Rectal smooth muscle tissue (tissue), 1 donor: ENCODE results near the gene BLOC1S6.

Experiments
- H3K27ac ChIP-seq: one replicate; pipeline ENCODE4 v1.7.0; 2013; ENCODE audit warnings: low read depth, low read length, inconsistent platforms
- H3K27me3 ChIP-seq: one replicate; pipeline ENCODE4 v1.7.0; 2013; ENCODE audit warnings: low read length; ENCODE audit not compliant: control insufficient read depth, insufficient read depth
- H3K36me3 ChIP-seq: one replicate; pipeline ENCODE4 v1.7.0; 2013; ENCODE audit warnings: low read length; ENCODE audit not compliant: control insufficient read depth, insufficient read depth
- H3K4me1 ChIP-seq: one replicate; pipeline ENCODE4 v1.7.0; 2013; ENCODE audit warnings: low read length; ENCODE audit not compliant: control insufficient read depth, insufficient read depth
- H3K4me3 ChIP-seq: one replicate; pipeline ENCODE4 v1.7.0; 2013; ENCODE audit warnings: low read length
- H3K9ac ChIP-seq: one replicate; pipeline ENCODE4 v1.7.0; 2013; ENCODE audit warnings: low read length

Gene BLOC1S6

DNA sequence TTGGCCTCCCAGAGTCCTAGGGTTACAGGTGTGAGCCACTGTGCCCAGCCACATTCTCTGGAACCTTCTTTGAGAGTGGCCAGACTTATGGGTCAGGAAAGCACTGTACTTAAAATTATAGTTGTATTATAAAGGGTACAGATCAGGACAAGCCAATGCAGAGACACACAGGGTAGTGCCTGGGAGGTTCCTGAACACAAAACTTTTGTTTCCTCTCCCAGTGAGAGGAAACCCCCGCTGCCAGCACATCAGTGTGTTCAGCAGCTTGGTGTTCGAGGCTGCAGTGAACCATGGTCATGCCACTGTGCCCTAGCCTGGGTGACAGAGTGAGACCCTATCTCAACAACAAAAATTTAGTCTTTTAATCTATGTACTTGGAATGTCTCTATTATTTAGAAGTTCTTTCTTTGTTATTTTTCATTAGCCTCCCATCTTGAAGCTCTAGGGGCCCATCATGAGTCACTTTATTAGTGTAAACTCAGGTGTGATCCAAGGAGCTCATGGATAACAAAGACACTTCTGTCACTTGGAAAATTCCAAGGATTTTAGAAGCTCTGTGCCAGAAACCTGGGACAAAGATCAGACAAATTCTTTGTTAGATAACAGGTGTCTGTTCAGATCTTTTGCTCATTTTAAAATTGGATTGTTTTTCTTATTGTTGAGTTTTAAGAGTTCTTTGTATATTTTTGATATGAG lies 7.8 kb downstream of the BLOC1S6 start:
- Histone ChIP-seq H3K4me1 (no peaks in the 10 kb centered on the region), H3K36me3 (peaks cover 3% of the 10 kb centered on the region), H3K4me3 (no peak overlapping the region), H3K27me3 (no peaks in the 10 kb centered on the region), H3K27ac (no peak overlapping the region), H3K9ac (no peak overlapping the region)

DNA sequence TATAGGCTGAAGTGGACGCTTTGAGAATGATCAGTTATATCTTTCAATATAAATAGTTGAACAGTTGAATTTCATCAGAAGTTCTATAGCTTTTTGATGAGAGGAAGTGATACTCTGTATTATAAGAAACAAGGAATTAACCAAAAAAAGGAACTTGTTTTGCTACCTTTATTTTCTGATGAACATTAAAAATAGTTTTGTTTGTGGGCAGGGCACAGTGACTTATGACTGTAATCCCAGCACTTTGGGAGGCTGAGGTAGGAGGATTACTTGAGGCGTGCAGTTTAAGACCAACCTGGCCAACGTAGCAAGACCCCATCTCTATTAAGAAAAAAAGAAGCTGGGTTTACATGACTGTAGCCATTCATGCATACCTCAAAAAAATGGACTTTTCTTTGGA lies 16.7 kb downstream of the BLOC1S6 start:
- no peak overlapping the region for H3K27ac ChIP-seq

DNA sequence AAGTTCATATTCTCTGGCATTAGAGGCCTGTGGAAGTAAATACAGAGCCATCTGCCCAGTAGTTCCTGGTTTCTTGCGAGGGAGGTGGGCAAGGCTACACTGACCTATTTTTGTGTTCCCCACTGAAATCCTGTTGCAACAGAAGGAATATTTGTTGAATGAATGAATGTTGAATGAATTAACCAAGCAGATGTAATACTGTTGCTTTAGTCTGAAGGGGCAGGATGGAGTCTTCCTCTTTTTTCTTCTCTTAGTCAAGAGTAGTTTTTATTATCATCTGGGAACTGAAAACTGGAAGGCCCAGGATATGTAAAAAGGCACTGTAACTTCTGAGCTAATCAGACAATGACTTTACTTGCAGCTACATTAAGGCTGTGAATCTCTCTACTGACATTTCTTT lies 17.1 kb downstream of the BLOC1S6 start:
- Histone ChIP-seq H3K4me3 (no peak overlapping the region), H3K27me3 (no peaks in the 10 kb centered on the region), H3K27ac (no peak overlapping the region), H3K36me3 (peaks cover 9% of the 10 kb centered on the region), H3K4me1 (no peaks in the 10 kb centered on the region), H3K9ac (no peak overlapping the region)

More for the DNA sequence above, 16.7 kb downstream of the BLOC1S6 start:
- H3K4me3 ChIP-seq, result no peak overlapping the region
- no peaks in the 10 kb centered on the region for H3K27me3 ChIP-seq
- no peak overlapping the region for H3K9ac ChIP-seq
- H3K36me3 ChIP-seq, result peaks cover 9% of the 10 kb centered on the region
- no peaks in the 10 kb centered on the region for H3K4me1 ChIP-seq

DNA sequence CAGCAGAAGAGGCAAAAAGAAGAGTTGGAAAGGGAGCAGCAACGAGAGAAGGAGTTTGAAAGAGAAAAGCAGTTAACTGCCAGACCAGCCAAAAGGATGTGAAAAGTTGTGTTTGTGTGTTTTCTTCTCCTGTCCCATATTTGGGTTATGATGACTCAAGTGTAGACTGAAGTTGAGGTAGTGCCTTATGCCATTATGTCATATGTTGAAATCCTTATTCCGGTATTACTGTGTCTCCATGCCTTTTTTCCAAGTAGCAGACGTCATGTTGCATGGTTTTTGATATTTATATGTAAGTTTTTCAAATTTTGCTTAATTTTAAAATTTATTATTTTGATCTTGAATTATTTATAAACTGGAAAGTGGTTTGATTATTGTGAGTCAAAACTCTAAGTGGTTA lies 19.2 kb downstream of the BLOC1S6 start:
- Histone ChIP-seq H3K4me3 (no peak overlapping the region), H3K36me3 (peaks cover 9% of the 10 kb centered on the region), H3K4me1 (no peaks in the 10 kb centered on the region), H3K27ac (no peak overlapping the region), H3K9ac (no peak overlapping the region), H3K27me3 (no peaks in the 10 kb centered on the region)

- Histone ChIP-seq H3K36me3 (peaks cover 9% of the 10 kb centered on the region), H3K4me3 (no peak overlapping the region), H3K27me3 (no peaks in the 10 kb centered on the region), H3K9ac (no peak overlapping the region), H3K4me1 (no peaks in the 10 kb centered on the region), H3K27ac (no peak overlapping the region)
Observed at GRCh38 chr15:45606841-45607240, 19.7 kb downstream of the BLOC1S6 start.

DNA sequence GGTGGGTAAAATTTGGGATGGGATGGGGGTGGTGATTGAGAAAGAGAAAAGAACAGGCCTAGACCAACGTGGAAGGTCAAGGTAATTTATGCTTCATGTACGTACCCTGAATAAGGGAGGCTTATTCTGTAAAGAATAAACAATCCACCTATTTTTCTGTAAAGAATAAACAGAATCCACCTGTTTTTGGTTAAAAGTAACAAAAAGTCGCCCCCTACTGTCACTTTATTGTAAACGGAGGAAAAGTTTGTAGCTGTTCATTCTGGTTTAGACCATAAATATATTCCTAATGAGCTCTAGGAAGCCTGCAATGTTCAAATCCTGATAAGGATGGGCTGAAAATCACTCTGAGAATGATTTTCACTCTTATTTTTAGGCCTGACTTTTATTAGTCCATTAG lies 24.1 kb downstream of the BLOC1S6 start:
- Histone ChIP-seq H3K4me1 (no peaks in the 10 kb centered on the region), H3K9ac (no peak overlapping the region), H3K27ac (no peak overlapping the region), H3K27me3 (no peaks in the 10 kb centered on the region), H3K36me3 (peaks cover 7% of the 10 kb centered on the region), H3K4me3 (no peak overlapping the region)

DNA sequence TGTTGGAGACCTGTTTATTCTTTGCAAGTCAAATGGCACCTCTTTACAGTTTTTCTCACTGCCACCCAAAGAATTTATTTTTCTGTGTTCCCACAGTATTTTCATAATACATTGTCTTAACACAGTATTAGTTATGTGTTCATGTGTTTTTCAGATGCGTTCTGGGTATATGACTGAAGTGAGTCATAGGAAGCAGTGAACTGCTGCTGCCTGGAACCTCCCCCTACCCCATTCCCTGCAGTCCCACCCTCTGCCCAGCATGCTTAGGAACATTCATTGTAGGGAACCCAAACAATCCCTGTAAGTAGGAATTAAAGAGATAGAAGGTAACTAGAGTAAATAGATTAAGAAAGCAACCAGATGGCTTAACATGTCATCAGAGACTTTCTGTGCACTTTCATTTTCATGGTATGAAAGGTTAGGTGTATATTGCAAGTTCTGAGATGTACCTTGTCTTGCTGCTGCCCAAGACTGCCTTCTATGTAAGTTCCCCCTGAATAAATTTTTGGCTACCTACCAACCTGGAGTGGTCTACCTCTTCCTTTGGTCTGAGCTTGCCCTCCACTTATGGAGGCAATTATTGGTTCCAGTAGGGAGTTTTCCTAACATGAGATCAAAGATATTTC lies 25.7 kb downstream of the BLOC1S6 start:
- Histone ChIP-seq H3K27me3 (no peaks in the 10 kb centered on the region), H3K36me3 (peaks cover 2% of the 10 kb centered on the region), H3K9ac (no peak overlapping the region), H3K27ac (no peak overlapping the region), H3K4me3 (no peak overlapping the region), H3K4me1 (no peaks in the 10 kb centered on the region)

DNA sequence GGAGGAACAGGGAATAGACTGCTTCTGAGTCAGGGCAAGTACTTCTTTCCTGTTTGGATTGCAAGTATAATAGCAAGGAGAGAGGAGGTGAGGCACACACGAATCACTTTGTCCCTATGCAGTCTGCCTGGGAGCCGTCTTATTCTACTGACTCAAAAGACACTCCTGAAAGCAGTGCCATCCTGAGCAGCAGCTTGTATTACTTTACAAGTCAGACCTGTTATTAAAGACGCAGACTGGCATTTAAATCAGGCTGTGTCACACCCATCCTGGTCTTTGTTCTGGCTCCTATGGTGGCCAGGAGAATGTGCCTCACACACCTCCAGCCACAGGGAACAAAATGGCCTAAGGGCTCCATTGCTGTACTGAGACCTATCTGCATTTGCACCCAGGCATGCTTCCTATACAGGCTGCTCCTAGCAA lies 29.7 kb downstream of the BLOC1S6 start:
- H3K36me3 ChIP-seq, result no peaks in the 10 kb centered on the region
- no peaks in the 10 kb centered on the region for H3K4me1 ChIP-seq
- no peak overlapping the region for H3K27ac ChIP-seq
- H3K27me3 ChIP-seq, result no peaks in the 10 kb centered on the region
- H3K9ac ChIP-seq, result no peak overlapping the region
- H3K4me3 ChIP-seq, result no peak overlapping the region

- H3K27ac ChIP-seq, result no peak overlapping the region
- no peak overlapping the region for H3K4me3 ChIP-seq
- no peaks in the 10 kb centered on the region for H3K27me3 ChIP-seq
- no peak overlapping the region for H3K9ac ChIP-seq
- no peaks in the 10 kb centered on the region for H3K36me3 ChIP-seq
- no peaks in the 10 kb centered on the region for H3K4me1 ChIP-seq
Observed at GRCh38 chr15:45618813-45619212, 31.6 kb downstream of the BLOC1S6 start.

DNA sequence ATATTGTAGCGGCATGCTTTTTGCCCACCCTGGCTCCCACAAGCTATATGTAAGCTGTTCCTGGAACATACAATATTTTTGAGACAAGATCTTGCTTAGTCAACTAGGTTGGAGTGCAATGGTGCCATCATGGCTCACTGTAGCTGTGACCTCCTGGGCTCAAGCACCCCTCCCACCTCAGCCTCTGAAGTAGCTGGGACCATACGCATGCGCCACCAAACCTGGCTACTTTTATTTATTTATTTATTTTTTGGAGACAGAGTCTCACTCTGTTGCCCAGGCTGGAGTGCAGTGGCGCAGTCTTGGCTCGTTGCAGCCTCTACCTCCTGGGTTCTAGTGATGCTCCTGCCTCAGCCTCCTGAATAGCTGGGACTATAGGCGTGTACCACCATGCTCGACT lies 41.0 kb downstream of the BLOC1S6 start:
- no peak overlapping the region for H3K9ac ChIP-seq

DNA sequence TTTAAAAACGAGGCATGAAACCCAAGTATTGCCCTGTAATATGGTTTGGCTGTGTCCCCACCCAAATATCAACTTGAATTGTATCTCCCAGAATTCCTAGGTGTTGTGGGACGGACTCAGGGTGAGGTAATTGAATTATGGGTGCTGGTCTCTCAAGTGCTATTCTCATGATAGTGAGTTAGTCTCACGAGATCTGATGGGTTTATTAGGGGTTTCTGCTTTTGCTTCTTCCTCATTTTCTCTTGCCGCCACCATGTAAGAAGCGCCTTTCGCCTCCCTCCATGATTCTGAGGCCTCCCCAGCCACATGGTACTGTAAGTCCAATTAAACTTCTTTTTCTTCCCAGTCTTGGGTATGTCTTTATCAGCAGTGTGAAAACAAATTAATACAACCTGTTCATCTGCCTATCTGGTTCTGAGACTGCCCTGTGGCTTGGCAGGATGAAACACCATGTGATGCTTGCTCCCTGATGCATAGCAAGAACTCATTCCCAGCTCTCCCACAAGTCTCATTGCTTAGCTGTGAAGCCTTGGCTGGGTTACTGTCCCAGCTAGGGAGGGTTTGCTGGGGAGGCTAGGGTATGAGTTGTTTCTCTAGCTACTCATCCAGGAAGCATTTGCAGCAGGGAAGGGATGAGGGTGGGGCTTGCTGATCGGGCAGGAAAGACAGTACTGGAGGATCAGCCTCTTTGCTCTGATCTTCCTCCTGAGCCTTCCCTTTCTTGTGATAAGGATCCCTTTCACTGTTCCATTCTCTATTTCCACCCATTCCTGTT lies 43.9 kb downstream of the BLOC1S6 start:
- H3K9ac ChIP-seq, result no peak overlapping the region
- no peak overlapping the region for H3K27ac ChIP-seq
- H3K36me3 ChIP-seq, result no peaks in the 10 kb centered on the region
- no peaks in the 10 kb centered on the region for H3K27me3 ChIP-seq
- peak overlapping the region; percentile 14 for H3K4me3 ChIP-seq
- H3K4me1 ChIP-seq, result peaks cover 3% of the 10 kb centered on the region

More for the DNA sequence above, 41.0 kb downstream of the BLOC1S6 start:
- no peaks in the 10 kb centered on the region for H3K27me3 ChIP-seq
- no peaks in the 10 kb centered on the region for H3K36me3 ChIP-seq
- no peak overlapping the region for H3K27ac ChIP-seq
- H3K4me3 ChIP-seq, result no peak overlapping the region
- H3K4me1 ChIP-seq, result no peaks in the 10 kb centered on the region

GRCh38 chr15:45631776-45632175 lies 44.6 kb downstream of the BLOC1S6 start:
- Histone ChIP-seq H3K27ac (no peak overlapping the region), H3K27me3 (no peaks in the 10 kb centered on the region), H3K36me3 (no peaks in the 10 kb centered on the region), H3K4me3 (peak overlapping the region; percentile 14), H3K9ac (no peak overlapping the region), H3K4me1 (peaks cover 7% of the 10 kb centered on the region)
